Measurements from ENCODE around the gene PURA. TPM values are rescaled to one million over a fixed set of nuclear protein-coding genes. Genes with fewer than 3 reads are reported as not detected.

PURA gene
- total RNA-seq, 1 experiment from 2014 or later, result 20.1 TPM

DNA sequence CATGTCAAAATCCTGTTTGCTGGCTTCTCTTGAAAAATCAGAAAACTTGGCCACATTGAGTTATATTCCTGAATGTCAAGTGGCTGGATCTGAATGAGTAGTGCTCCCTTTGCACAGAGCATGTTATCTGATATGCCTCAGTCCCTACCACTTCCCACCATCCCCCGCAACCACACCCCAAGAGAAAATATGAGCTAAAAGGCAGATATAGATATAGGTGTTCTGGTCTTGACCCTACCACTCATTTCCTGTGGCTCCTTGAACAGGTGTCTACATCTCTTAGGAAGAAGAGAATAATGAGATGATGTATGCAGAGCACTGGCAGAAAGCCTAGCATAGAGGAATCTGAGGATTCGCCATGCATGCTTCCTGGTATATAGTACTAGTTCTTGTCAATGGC lies 54.5 kb downstream of the PURA start:
- Mint-ChIP-seq H3K27ac (ENCODE audit: low read depth, unreplicated experiment) (no peak overlapping the region), H3K9me3 (ENCODE audit: unreplicated experiment) (no peaks in the 10 kb centered on the region), H3K4me1 (ENCODE audit: insufficient read depth, unreplicated experiment) (peaks cover 7% of the 10 kb centered on the region), H3K36me3 (ENCODE audit: insufficient read depth, unreplicated experiment) (no peaks in the 10 kb centered on the region), H3K27me3 (ENCODE audit: insufficient read depth, unreplicated experiment) (no peaks in the 10 kb centered on the region), H3K4me3 (ENCODE audit: unreplicated experiment) (no peak overlapping the region)
- BruUV-seq (replicated peaks), result no TSS peak
- DNase-seq (ENCODE audit: unreplicated experiment), result no peak
- TF ChIP-seq, protein P1, sequence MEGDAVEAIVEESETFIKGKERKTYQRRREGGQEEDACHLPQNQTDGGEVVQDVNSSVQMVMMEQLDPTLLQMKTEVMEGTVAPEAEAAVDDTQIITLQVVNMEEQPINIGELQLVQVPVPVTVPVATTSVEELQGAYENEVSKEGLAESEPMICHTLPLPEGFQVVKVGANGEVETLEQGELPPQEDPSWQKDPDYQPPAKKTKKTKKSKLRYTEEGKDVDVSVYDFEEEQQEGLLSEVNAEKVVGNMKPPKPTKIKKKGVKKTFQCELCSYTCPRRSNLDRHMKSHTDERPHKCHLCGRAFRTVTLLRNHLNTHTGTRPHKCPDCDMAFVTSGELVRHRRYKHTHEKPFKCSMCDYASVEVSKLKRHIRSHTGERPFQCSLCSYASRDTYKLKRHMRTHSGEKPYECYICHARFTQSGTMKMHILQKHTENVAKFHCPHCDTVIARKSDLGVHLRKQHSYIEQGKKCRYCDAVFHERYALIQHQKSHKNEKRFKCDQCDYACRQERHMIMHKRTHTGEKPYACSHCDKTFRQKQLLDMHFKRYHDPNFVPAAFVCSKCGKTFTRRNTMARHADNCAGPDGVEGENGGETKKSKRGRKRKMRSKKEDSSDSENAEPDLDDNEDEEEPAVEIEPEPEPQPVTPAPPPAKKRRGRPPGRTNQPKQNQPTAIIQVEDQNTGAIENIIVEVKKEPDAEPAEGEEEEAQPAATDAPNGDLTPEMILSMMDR (IDR thresholded peaks at IDR 0.05; ENCODE audit: unreplicated experiment), result no peak
- CTCF ChIA-PET, result interaction anchor here (0.5 to 1.6 kb wide), 4 partner anchors 22 to 1156 kb away, joined by 3 to 7 read pairs (median 3); no protein-coding TSS in a partner anchor
- intact Hi-C loops (cut with micrococcal nuclease), result no loop called here
- POLR2A ChIA-PET, result interaction anchor here (0.5 to 1.9 kb wide), 2 partner anchors 9 to 125 kb away, joined by 3 to 7 read pairs; partner anchors contain the start of gene NRG2

DNA sequence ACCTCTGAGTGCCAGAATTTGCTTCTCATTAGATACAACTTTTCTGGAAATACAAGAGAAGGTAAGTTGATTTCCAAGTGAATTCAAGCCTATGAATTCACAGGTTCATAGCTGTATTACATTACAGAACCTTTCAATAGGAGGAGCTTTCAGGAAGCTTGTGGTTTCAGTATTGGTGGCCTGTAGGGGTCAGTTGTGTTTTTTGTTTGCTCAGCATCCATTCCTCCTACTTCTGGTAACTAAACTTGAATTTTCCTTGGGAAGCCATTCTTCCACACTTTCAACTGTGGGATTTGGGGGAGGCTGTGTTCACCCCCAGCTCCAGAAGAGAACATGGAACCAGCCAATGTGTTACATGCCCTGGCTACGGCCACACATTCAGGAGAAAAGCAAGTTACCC lies 55.5 kb downstream of the PURA start:
- intact Hi-C loops (cut with micrococcal nuclease), result no loop called here
- Mint-ChIP-seq H3K4me3 (ENCODE audit: unreplicated experiment) (no peak overlapping the region), H3K27ac (ENCODE audit: low read depth, unreplicated experiment) (no peak overlapping the region), H3K36me3 (ENCODE audit: insufficient read depth, unreplicated experiment) (peaks cover under 1% of the 10 kb centered on the region), H3K9me3 (ENCODE audit: unreplicated experiment) (no peaks in the 10 kb centered on the region), H3K27me3 (ENCODE audit: insufficient read depth, unreplicated experiment) (no peaks in the 10 kb centered on the region), H3K4me1 (ENCODE audit: insufficient read depth, unreplicated experiment) (peaks cover 11% of the 10 kb centered on the region)
- TF ChIP-seq, protein P1 (IDR thresholded peaks at IDR 0.05; ENCODE audit: unreplicated experiment), result peak; percentile 5
- ChIA-PET CTCF (interaction anchor here (0.6 to 1.8 kb wide), 17 partner anchors 9 to 382 kb away, joined by 3 to 8 read pairs (median 3); partner anchors contain the start of gene HBEGF), POLR2A (interaction anchor here (0.5 to 1.9 kb wide), 6 partner anchors 10 to 463 kb away, joined by 3 to 7 read pairs (median 3); no protein-coding TSS in a partner anchor)
- BruUV-seq (replicated peaks), result no TSS peak
- peak; percentile 28 for DNase-seq (ENCODE audit: unreplicated experiment)

DNA sequence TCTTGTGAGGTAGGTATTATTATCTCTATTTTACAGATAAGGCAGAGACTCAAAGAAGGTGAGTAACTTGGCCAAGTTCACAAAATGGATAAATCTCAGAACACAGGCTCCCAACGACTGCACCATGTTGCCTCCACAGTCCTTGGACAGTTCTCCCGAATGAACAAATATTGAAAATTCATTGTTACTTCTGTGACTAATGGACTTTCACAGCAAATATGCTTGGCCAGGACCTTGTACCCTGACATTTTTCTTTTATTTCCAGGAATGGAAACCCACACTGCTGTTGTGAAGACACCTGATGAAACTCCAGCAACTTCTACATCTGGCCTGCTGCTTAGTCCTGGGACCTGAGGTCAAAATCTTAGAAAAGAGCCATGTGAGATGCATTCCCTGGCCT lies 58.6 kb downstream of the PURA start:
- Mint-ChIP-seq H3K27ac (ENCODE audit: low read depth, unreplicated experiment) (no peak overlapping the region), H3K36me3 (ENCODE audit: insufficient read depth, unreplicated experiment) (peaks cover 16% of the 10 kb centered on the region), H3K9me3 (ENCODE audit: unreplicated experiment) (no peaks in the 10 kb centered on the region), H3K4me1 (ENCODE audit: insufficient read depth, unreplicated experiment) (peaks cover 11% of the 10 kb centered on the region), H3K4me3 (ENCODE audit: unreplicated experiment) (no peak overlapping the region), H3K27me3 (ENCODE audit: insufficient read depth, unreplicated experiment) (no peaks in the 10 kb centered on the region)
- no TSS peak for BruUV-seq (replicated peaks)
- CTCF ChIA-PET, result no interaction called here
- no peak for DNase-seq (ENCODE audit: unreplicated experiment)
- POLR2A ChIA-PET, result no interaction called here
- intact Hi-C loops (cut with micrococcal nuclease), result no loop called here
- TF ChIP-seq, protein P1 (IDR thresholded peaks at IDR 0.05; ENCODE audit: unreplicated experiment), result no peak

DNA sequence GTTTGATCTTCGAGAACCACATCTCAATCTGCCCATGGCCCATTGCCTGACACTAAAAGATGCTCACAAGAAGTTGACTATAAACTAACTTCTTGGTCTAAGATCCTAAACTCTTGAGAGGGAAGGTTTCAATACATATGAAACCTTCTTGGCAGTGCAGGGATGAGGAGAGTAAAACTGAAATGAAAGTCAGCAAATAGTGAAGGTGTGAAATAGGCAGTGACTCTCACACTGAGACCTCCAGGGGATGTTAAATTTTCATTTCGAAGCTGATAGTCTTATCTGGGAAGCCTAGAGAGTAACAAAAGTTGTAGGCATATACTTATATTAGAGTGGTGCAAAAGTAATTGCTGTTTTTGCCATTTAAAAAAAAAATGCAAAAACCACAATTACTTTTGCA lies 60.1 kb downstream of the PURA start:
- BruUV-seq (replicated peaks), result no TSS peak
- POLR2A ChIA-PET, result interaction anchor here (0.7 to 5.2 kb wide), 17 partner anchors 8 to 227 kb away, joined by 3 to 48 read pairs (median 6); partner anchors contain the start of genes ANKHD1 and HBEGF
- H3K4me3 Mint-ChIP-seq (ENCODE audit: unreplicated experiment), result peak overlapping the region; percentile 89

More for the DNA sequence above, 60.1 kb downstream of the PURA start:
- Mint-ChIP-seq H3K9me3 (ENCODE audit: unreplicated experiment) (no peaks in the 10 kb centered on the region), H3K4me1 (ENCODE audit: insufficient read depth, unreplicated experiment) (peaks cover 11% of the 10 kb centered on the region), H3K36me3 (ENCODE audit: insufficient read depth, unreplicated experiment) (peaks cover 16% of the 10 kb centered on the region), H3K27me3 (ENCODE audit: insufficient read depth, unreplicated experiment) (no peaks in the 10 kb centered on the region), H3K27ac (ENCODE audit: low read depth, unreplicated experiment) (peak overlapping the region; percentile 98)
- intact Hi-C loops (cut with micrococcal nuclease), result loop anchor here (2.0 kb wide), 1 partner anchor 67 kb away; no protein-coding TSS in a partner anchor
- CTCF ChIA-PET, result interaction anchor here (0.8 to 1.6 kb wide), 7 partner anchors 29 to 177 kb away, joined by 3 to 8 read pairs (median 4); partner anchors contain the start of gene HBEGF
- DNase-seq (ENCODE audit: unreplicated experiment), result no peak
- TF ChIP-seq, protein P1 (IDR thresholded peaks at IDR 0.05; ENCODE audit: unreplicated experiment), result no peak
